ENCODE measurements around the gene DDX52.

DNA sequence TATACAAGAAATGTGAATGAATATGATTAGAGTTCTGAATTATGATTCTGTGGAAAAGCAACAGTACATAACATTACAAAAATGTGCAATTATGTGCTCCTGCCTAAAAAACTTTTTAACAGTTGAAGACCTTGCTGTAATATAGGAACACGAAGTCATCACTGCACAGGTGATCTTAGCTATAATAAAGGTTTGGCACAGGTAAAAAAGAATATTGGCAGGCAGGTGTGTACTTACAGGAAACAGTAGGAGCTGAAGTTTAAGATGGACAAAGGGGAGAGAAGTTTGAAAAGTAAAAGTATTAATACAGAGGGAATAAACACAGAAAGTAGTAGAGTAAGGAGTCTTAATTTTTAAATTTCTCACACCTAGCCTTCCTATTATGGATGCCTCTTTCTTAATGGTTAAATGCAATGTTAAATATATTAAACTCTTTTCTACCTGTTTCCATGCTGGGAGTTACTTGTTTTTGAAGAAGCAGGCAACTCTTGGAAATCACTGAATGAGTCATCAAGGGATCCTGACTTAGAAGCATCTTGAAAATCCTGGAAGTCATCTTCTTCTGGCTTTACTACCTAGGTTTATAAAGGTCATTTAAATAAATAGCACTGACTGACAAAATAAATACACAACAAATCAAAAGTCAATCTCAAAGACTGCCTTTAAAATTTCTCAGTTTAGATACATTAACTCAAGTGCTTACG is 74.7 kb downstream of the DDX52 start:
- TF ChIP-seq, protein P1, sequence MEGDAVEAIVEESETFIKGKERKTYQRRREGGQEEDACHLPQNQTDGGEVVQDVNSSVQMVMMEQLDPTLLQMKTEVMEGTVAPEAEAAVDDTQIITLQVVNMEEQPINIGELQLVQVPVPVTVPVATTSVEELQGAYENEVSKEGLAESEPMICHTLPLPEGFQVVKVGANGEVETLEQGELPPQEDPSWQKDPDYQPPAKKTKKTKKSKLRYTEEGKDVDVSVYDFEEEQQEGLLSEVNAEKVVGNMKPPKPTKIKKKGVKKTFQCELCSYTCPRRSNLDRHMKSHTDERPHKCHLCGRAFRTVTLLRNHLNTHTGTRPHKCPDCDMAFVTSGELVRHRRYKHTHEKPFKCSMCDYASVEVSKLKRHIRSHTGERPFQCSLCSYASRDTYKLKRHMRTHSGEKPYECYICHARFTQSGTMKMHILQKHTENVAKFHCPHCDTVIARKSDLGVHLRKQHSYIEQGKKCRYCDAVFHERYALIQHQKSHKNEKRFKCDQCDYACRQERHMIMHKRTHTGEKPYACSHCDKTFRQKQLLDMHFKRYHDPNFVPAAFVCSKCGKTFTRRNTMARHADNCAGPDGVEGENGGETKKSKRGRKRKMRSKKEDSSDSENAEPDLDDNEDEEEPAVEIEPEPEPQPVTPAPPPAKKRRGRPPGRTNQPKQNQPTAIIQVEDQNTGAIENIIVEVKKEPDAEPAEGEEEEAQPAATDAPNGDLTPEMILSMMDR (IDR thresholded peaks at IDR 0.05; ENCODE audit: low read depth, low read length) = no peak
- TF ChIP-seq EZH2phosphoT487 (IDR thresholded peaks at IDR 0.05; ENCODE audit: low read depth) = no peak

Data from OCI-LY3 (cell line).